Stomach (tissue), 4 donors: ENCODE data around the gene SGIP1.

Experiments used
- EP300 ChIP-seq: sonication (generic); formaldehyde crosslinking; IDR thresholded peaks from one replicate; pipeline ENCODE4 v1.6.1; 2017; ENCODE audit warnings: antibody characterized with exemption
- TF ChIP-seq, protein P1 (sequence below), 7 experiments: fragments of 450-650 bp in 4 of 7; fragments of 200-600 bp in 3 of 7; sonication (generic) in 3 of 7; IDR thresholded peaks; one replicate each; pipeline ENCODE4 v1.5.1; 2016 to 2019; ENCODE audit warnings: antibody characterized with exemption in 7 of 7, control low read depth in 2 of 7, mild to moderate bottlenecking in 1 of 7

- TF ChIP-seq, protein P1, sequence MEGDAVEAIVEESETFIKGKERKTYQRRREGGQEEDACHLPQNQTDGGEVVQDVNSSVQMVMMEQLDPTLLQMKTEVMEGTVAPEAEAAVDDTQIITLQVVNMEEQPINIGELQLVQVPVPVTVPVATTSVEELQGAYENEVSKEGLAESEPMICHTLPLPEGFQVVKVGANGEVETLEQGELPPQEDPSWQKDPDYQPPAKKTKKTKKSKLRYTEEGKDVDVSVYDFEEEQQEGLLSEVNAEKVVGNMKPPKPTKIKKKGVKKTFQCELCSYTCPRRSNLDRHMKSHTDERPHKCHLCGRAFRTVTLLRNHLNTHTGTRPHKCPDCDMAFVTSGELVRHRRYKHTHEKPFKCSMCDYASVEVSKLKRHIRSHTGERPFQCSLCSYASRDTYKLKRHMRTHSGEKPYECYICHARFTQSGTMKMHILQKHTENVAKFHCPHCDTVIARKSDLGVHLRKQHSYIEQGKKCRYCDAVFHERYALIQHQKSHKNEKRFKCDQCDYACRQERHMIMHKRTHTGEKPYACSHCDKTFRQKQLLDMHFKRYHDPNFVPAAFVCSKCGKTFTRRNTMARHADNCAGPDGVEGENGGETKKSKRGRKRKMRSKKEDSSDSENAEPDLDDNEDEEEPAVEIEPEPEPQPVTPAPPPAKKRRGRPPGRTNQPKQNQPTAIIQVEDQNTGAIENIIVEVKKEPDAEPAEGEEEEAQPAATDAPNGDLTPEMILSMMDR (IDR thresholded peaks at IDR 0.05): no peak
- no peak for TF ChIP-seq EP300
These were observed 65.4 kb downstream of the SGIP1 start for GRCh38 chr1:66599346-66599745.
